Hepatic stellate cell (primary cell): Measurements from ENCODE around the gene FUCA2.
A peak's percentile ranks its signal among the peaks of the same experiment; 100 is the strongest.
"Not testable (repeated sequence)": the region's sequence is repeated elsewhere in the genome, so short reads cannot be mapped to it uniquely, and the experiment has no call there.

Source experiments
- DNase-seq: peaks from one replicate; pipeline ENCODE4 v3.0.0; 2011; ENCODE audit warnings: low spot score

Gene FUCA2

GRCh38 chr6:143496974-143497373 lies 14.5 kb downstream of the FUCA2 start:
- no peak for DNase-seq

DNA sequence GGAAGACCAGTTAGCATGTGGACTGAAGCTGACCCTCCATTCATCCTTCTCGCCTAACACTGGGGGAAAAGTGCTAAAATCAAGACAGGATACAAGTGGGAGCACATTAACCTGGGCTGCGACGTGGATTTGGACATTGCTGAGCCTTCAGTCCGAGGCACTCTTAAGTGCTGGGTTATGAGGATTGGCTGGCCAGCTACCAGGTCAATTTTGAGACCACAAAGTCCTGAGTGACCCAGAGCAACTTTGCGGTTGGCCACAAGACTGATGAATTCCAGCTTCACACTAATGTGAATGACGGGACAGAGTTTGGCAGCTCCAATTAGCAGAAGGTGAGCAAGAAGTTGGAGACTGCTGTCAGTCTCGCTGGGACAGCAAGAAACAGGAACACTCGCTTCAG lies 20.7 kb downstream of the FUCA2 start:
- DNase-seq: no peak

DNA sequence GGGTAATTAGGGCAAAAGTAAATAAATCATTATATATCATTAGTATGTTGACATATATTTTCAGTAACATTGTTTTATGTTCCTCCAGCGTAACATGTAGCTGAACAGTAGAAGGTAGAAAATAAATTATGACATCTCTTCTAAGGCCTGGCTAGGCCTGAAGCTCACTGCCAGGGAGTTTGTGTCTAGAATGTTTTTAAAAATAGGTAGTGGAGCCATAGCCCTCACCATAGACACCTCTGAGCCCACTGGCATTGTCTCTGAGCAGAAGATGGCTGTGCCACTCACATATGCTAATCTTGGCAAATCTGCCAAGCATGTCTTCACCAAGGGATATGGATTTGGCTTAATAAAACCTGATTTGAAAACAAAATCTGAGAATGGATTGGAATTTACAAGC lies 21.3 kb downstream of the FUCA2 start:
- no peak for DNase-seq

GRCh38 chr6:143486752-143487151 lies 24.8 kb downstream of the FUCA2 start:
- no peak for DNase-seq

GRCh38 chr6:143485967-143486366 lies 25.6 kb downstream of the FUCA2 start:
- no peak for DNase-seq

DNA sequence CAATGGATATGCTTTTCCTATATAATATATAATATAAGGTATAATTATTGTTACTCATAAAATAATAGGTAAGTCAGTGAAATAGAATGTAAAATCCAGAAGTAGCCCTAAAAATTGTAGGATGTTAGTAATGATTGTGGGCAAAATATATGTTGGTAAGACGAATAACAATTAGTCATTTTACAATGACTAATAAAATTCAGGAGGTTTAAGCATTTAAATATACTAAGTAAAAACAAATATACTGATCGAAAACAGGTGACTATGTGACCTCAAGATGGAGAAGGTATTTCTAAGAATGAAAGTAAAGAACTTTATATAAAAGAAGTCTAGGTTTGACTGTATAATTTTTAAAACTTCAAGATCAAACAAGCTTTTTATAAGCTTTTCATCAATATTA lies 28.9 kb downstream of the FUCA2 start:
- no peak for DNase-seq

DNA sequence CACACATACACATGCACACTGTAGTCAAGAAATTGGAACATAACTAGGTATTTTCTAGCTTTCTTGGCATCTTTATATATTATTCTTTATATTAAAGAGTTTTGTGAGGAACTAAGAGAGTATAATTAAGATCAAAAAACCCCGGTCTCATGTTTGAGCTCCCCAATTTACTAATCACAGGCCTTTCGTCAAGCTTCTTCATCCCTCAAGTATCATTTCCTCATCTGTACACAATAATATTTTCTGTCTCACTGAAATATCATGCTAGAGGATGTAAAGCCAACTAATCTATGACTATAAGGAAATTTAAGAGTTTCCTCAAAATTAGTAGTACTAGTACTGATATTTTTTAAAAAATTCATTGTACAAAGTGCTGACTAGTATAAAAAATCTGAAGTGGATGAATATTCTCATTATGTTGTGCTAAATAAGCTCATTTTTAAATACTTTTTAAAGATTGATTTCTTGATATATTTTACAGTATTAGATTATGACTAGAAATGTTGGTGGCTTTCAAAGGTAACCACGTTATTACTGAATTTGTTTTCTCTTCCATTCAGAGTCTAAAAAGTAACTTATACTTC lies 32.9 kb downstream of the FUCA2 start:
- DNase-seq: no peak

DNA sequence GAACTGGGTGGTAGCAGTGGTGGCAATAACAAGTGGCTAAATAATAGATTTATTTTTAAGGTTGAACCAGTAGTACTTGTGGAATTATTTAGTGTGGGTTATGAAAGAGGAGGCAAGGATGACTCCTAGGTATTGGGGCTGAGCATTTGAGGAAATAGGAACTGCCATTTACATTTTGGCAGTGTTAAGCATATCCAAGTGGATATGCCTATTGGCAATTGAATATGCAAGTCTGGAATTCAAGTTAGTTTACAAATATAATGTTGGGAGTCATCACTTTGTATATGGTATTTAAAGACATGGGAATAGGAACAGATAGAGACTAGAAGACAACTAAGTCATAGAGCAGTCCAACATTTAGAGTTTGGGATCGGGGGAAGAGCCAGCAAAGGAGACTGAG lies 35.0 kb downstream of the FUCA2 start:
- no peak for DNase-seq

DNA sequence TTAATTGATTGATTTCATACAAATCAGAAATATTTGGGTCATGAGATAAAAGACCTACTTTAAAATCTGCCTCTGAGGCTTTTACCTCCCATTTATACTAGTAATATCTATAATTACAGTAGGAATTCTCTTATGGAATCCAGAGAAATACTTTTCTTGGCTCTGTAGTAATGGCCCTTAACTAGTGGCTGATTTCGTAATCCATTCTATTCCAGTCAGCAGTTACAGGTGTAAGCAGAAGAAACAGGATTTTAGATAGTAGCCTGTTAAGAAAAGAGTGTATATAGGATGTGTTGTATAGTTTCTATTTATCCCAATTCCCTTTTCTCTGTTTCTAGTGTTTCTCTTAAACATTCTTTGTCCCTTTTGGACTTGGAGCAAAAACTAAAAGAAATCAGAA lies 39.7 kb downstream of the FUCA2 start:
- DNase-seq: no peak

DNA sequence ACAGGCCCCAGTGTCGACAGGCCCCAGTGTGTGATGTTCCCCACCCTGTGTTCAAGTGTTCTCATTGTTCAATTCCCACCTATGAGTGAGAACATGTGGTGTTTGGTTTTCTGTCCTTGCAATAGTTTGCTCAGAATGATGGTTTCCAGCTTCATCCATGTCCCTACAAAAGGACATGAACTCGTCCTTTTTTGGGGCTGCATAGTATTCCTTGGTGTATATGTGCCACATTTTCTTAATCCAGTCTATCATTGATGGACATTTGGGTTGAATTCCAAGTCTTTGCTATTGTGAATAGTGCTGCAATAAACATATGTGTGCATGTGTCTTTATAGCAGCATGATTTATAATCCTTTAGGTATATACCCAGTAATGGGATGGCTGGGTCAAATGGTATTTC lies 42.7 kb downstream of the FUCA2 start:
- not testable (repeated sequence) for DNase-seq

- no peak for DNase-seq
These were observed 43.5 kb downstream of the FUCA2 start for GRCh38 chr6:143468026-143468425.

DNA sequence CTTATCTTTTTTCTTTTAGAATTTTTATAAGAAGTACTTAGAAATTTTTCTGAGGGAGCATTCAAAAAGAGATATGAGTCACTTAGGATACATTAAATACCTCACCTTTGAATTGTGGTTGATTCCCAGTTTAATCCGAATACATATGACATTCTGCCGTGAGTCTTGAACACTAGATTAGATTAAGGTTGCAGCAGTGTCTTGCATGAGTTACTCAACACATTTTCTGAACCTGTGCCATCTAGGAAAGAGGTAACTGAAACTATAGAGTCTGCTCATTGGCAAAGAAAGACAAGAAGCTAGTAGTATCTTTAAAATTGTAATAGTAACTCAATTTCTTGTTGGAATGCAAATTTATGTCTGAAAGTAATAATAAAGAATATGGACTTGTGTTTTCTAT lies 46.0 kb downstream of the FUCA2 start:
- no peak for DNase-seq

DNA sequence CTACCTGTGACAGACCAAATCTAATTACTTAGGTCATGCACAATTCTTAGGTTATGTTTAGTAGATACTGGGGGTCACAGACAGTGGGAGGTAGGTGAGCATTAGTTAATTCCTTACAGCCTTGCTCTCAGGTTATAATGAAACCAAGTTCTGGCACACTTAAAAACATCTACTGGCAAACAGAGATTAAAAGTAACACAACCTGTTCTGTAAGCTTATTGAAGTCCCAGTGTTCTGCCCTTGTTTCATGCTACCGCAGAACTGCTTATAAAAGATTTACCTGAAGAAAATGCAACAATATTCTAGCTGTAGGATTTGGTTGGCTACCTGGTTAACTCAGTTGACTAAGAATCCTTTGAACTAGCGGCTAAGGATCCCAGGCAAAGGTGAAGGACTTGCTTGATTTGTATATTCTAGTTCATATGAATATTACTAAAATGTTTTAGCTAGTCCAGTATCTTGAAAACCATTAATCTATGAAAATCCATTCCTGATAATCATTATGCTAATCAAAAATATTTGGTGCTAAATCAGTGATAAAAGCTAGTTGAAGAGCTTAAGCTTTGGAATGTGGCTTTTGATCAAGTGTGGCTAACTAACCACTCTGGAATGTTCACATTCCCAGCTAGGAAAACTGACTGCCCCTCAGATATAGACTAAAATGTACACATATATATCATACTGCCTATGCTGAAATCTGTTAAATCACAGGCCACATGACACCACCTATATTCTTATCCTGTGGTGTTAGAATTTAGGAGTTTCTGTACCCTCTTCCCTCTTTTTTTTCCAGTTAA lies 53.8 kb downstream of the FUCA2 start:
- DNase-seq: peak; percentile 14

DNA sequence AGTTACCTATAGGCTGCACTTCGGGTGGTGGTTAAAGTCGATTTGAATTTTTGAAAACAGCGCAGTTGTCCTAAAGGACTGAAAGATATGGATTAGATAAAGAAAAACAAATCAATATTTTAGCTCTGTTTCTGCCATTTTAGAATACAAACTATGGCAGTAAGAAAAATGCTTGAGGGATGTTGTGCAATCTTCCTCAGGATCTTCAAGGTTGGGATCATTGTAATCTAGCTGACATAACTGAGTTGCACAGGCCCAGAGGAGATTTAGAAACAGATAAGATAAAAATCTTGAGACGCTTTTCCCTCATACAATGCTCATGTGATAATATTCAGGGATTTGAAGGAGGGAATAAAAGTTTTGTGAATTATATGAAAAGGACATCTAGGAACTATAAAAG lies 60.0 kb downstream of the FUCA2 start:
- no peak for DNase-seq

- peak; percentile 87 for DNase-seq
These were observed 60.8 kb downstream of the FUCA2 start, which contains the start of the genes ADAT2 and PEX3 for GRCh38 chr6:143450453-143451371. Gene ADAT2 (minus strand): TSS chr6:143450695. CDS start chr6:143450658, 37 bp downstream. Gene PEX3 (plus strand): TSS chr6:143450805. CDS start chr6:143451043, 238 bp downstream.

DNA sequence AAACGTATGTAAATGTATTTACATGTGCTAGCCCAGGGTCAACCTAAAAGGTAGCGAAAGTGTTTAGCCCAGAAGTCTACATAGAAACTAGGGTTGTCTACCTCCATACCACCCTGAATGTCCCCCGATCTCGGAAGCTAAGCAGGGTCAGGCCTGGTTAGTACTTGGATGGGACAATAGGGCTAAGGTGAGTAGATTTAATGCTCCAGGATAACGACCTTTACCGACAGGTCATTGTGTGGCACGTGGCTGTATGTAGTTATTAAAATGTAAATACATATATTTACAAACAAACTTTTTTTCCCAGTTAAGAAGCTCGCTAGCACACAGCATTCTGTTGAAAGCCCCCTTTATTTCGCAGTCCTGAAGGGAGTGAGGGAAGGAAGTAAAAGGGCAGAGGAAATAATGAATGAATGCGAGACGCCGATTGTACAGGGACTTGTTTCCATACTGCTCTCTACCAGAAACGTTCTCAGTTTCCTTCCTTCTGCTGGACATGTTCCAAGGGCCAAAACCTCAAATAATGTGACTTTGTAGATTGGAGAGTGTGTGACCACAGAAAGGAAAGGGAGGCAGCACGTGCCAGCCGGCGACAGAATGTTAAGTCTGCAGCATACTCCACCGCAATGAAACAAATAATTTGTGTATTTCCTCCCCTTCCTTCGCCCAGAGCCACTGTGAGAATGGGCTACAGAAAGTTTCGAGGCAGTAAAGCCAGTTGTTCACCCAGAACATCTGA lies 61.6 kb downstream of the FUCA2 start:
- DNase-seq: peak; percentile 8

GRCh38 chr6:143449082-143449713 lies 62.3 kb downstream of the FUCA2 start:
- DNase-seq: no peak

GRCh38 chr6:143447865-143448264 lies 63.7 kb downstream of the FUCA2 start:
- DNase-seq: not testable (repeated sequence)
